Body of pancreas (tissue), 4 donors: ENCODE results near the gene LCE3B.

Experiments used
- POLR2A ChIP-seq, 3 donors: fragments of 450-650 bp; IDR thresholded peaks; one replicate each; pipeline ENCODE4 v1.6.1; 2016; ENCODE audit warnings: antibody characterized with exemption in 3 of 3, mild to moderate bottlenecking in 2 of 3
- TF ChIP-seq, protein P1 (sequence below), 7 experiments: fragments of 450-650 bp in 4 of 7; fragments of 200-600 bp in 3 of 7; sonication (generic) in 3 of 7; IDR thresholded peaks; one replicate each; pipeline ENCODE4 v1.5.1; 2016 to 2019; ENCODE audit warnings: antibody characterized with exemption in 7 of 7

DNA sequence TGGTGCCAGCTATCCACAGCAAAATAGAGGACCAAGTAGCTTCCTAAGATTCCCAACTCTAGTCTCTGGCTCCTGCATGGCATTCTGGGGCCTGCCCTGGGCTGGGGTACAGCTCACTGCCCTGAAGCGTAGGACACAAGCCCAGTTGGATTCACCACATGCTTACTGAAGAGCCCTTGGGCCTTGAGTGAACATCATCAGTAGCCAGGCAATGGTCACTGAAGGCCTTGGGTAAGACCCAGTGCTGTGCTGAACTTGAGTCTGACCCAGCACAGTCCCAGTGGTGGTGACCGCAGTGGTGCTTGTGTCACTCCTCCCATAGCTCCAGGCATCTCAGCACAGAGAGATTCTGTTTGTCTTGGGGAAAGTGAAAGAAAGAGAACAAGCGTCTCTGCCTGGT, 17.0 kb downstream of the LCE3B start:
- TF ChIP-seq POLR2A (IDR thresholded peaks at IDR 0.05): no peak
- TF ChIP-seq, protein P1, sequence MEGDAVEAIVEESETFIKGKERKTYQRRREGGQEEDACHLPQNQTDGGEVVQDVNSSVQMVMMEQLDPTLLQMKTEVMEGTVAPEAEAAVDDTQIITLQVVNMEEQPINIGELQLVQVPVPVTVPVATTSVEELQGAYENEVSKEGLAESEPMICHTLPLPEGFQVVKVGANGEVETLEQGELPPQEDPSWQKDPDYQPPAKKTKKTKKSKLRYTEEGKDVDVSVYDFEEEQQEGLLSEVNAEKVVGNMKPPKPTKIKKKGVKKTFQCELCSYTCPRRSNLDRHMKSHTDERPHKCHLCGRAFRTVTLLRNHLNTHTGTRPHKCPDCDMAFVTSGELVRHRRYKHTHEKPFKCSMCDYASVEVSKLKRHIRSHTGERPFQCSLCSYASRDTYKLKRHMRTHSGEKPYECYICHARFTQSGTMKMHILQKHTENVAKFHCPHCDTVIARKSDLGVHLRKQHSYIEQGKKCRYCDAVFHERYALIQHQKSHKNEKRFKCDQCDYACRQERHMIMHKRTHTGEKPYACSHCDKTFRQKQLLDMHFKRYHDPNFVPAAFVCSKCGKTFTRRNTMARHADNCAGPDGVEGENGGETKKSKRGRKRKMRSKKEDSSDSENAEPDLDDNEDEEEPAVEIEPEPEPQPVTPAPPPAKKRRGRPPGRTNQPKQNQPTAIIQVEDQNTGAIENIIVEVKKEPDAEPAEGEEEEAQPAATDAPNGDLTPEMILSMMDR (IDR thresholded peaks at IDR 0.05): no peak
